K562 (cell line): ENCODE measurements around the gene RNF213. TPM values are rescaled to one million over a fixed set of nuclear protein-coding genes. Genes with fewer than 3 reads are reported as not detected.

ENCODE experiments used
- ATAC-seq: fragments of 200-7000 bp; cut with Tn5 transposase; 3 replicates; pipeline ENCODE4 v1.9.1; 2020; ENCODE audit warnings: moderate library complexity
- BruUV-seq: library from RNA; stranded (reverse); fragments of 400-500 nt; replicated peaks from 2 replicates; lab custom pipeline; 2021; lab: Mats Ljungman, UMichigan
- CTCF ChIA-PET: fragments of 300-600 bp; formaldehyde crosslinking; extraction: SDS; loops from one replicate; lab custom pipeline; 2021; ENCODE audit warnings: low intra/inter-chr PET ratio; lab: Yijun Ruan, JAX
- POLR2A ChIA-PET: fragments of 300-600, 350-650 bp; sonication (Branson Sonifier 250); formaldehyde crosslinking; extraction: SDS; loops from one replicate; lab custom pipeline; 2021; ENCODE audit warnings: antibody characterized with exemption, inconsistent platforms; lab: Yijun Ruan, JAX
- DNase-seq, 4 experiments: peaks; one replicate each; pipeline versions ENCODE4 v3.0.0 to v3.0.0-alpha.2; 2011 to 2018; ENCODE audit warnings: low spot score in 3 of 4, mixed read lengths in 3 of 4; ENCODE audit errors: extremely low read depth in 1 of 4
- FAIRE-seq: peaks from 2 replicates; lab custom pipeline; 2011; peaks lifted over from hg19 to GRCh38; lab: Jason Lieb, UNC
- H2AFZ ChIP-seq: 2 replicates; pipeline ENCODE4 v1.6.0; 2011; ENCODE audit warnings: low read depth, low read length, control low read depth, inconsistent platforms
- H3K27ac ChIP-seq: fragments of 200-600 bp; 3 replicates; pipeline ENCODE4 v1.8.0; 2011; ENCODE audit warnings: low read depth, mild to moderate bottlenecking, control low read depth, inconsistent platforms, low read length, moderate library complexity, mixed read lengths; ENCODE audit errors: extremely low read depth
- H3K27me3 ChIP-seq, 2 experiments: fragments of 300-600 bp in 1 of 2; 2 replicates in 1 of 2; 3 replicates in 1 of 2; pipeline versions ENCODE4 v1.6.0 to v1.8.0; 2011; ENCODE audit warnings: inconsistent platforms in 2 of 2, low read length in 2 of 2, mild to moderate bottlenecking in 1 of 2, mixed read lengths in 1 of 2, moderate library complexity in 1 of 2; ENCODE audit not compliant: control insufficient read depth in 2 of 2, insufficient read depth in 2 of 2
- H3K36me3 ChIP-seq: fragments of 300-600 bp; 3 replicates; pipeline ENCODE4 v1.8.0; 2011; ENCODE audit warnings: mild to moderate bottlenecking, low read length, inconsistent platforms; ENCODE audit not compliant: control insufficient read depth, insufficient read depth
- H3K4me1 ChIP-seq, 2 experiments: fragments of 200-600 bp in 1 of 2; replicated peaks in 1 of 2; 2 replicates in 1 of 2; 3 replicates in 1 of 2; pipeline versions ENCODE4 v1.5.1 to v1.8.0; 2011; ENCODE audit warnings: inconsistent platforms in 2 of 2, low read length in 2 of 2, mild to moderate bottlenecking in 1 of 2, mixed read lengths in 1 of 2, moderate library complexity in 1 of 2; ENCODE audit not compliant: control insufficient read depth in 2 of 2, insufficient read depth in 2 of 2
- H3K4me2 ChIP-seq: 2 replicates; pipeline ENCODE4 v1.6.1; 2011; ENCODE audit warnings: low read length, control low read depth, inconsistent platforms, mixed read lengths; ENCODE audit not compliant: insufficient read depth
- H3K4me3 ChIP-seq: fragments of 200-600 bp; sonication (generic), shearing (Covaris generic); 2 replicates; pipeline ENCODE4 v1.5.1; 2016; ENCODE audit warnings: control low read depth, inconsistent platforms
- H3K79me2 ChIP-seq: fragments of 200-600 bp; 3 replicates; pipeline ENCODE4 v1.8.0; 2011; ENCODE audit warnings: low read length, inconsistent platforms; ENCODE audit not compliant: control insufficient read depth, insufficient read depth
- H3K9ac ChIP-seq, 2 experiments: 2 replicates each; pipeline versions ENCODE4 v1.6.0 to v1.6.1; 2011; ENCODE audit warnings: low read depth in 2 of 2, low read length in 2 of 2, control low read depth in 1 of 2, inconsistent platforms in 1 of 2, mild to moderate bottlenecking in 1 of 2, mixed read lengths in 1 of 2; ENCODE audit not compliant: insufficient read depth in 1 of 2
- H3K9me1 ChIP-seq: one replicate; pipeline ENCODE4 v1.6.0; 2011; ENCODE audit warnings: inconsistent platforms, mild to moderate bottlenecking, low read length, moderate library complexity; ENCODE audit not compliant: control insufficient read depth, insufficient read depth
- H3K9me3 ChIP-seq: replicated peaks from 2 replicates; pipeline ENCODE4 v1.5.1; 2011; ENCODE audit warnings: low read depth, low read length, inconsistent platforms; ENCODE audit not compliant: control insufficient read depth, insufficient read depth
- H4K20me1 ChIP-seq: replicated peaks from 2 replicates; pipeline ENCODE4 v1.6.1; 2011; ENCODE audit warnings: low read length, inconsistent platforms, mixed read lengths; ENCODE audit not compliant: control insufficient read depth, insufficient read depth
- CBFA2T3 ChIP-seq: fragments of 450-650 bp; IDR thresholded peaks from 2 replicates; pipeline ENCODE4 v1.6.1; 2017
- ELF2 ChIP-seq: fragments of 250-450 bp; sonication (Bioruptor Pico); IDR thresholded peaks from 2 replicates; pipeline ENCODE4 v1.5.0; 2021; ENCODE audit warnings: mild to moderate bottlenecking
- HDAC6 ChIP-seq: IDR thresholded peaks from 2 replicates; pipeline ENCODE4 v1.6.1; 2012; ENCODE audit warnings: low read depth, mild to moderate bottlenecking, control low read depth, inconsistent platforms, low read length, moderate library complexity
- JUND ChIP-seq, 2 experiments: IDR thresholded peaks; 2 replicates in 1 of 2; 3 replicates in 1 of 2; pipeline ENCODE4 v1.6.1; 2011; ENCODE audit warnings: borderline replicate concordance in 2 of 2, low read depth in 2 of 2, low read length in 2 of 2, improper control_type of control experiment in 1 of 2, missing biosample characterization in 1 of 2, missing genetic modification characterization in 1 of 2, missing genetic modification reagents in 1 of 2
- L3MBTL2 ChIP-seq: fragments of 450-650 bp; IDR thresholded peaks from 2 replicates; pipeline ENCODE4 v1.6.1; 2016; ENCODE audit warnings: mild to moderate bottlenecking, moderate library complexity
- MECOM ChIP-seq: fragments of 250-450 bp; sonication (Bioruptor Pico); IDR thresholded peaks from 2 replicates; pipeline ENCODE4 v1.8.0; 2022; ENCODE audit warnings: inconsistent platforms
- MLLT1 ChIP-seq, 2 experiments: fragments of 450-650 bp; IDR thresholded peaks; 2 replicates each; pipeline ENCODE4 v1.6.1; 2016
- NR4A1 ChIP-seq, 2 experiments: fragments of 250-450 bp in 1 of 2; fragments of 450-650 bp in 1 of 2; sonication (Bioruptor Pico) in 1 of 2; IDR thresholded peaks; 2 replicates each; pipeline versions ENCODE4 v1.4.0 to v1.6.1; 2016 to 2020; ENCODE audit warnings: mild to moderate bottlenecking in 2 of 2, missing compliant biosample characterization in 1 of 2, missing genetic modification characterization in 1 of 2, moderate library complexity in 1 of 2
- SAFB2 ChIP-seq: fragments of 200-400 bp; formaldehyde crosslinking; IDR thresholded peaks from 2 replicates; pipeline ENCODE4 v1.6.1; 2018; ENCODE audit warnings: borderline replicate concordance, low read length, low read depth, moderate library complexity; ENCODE audit not compliant: severe bottlenecking
- U2AF1 ChIP-seq: fragments of 200-400 bp; formaldehyde crosslinking; optimal IDR thresholded peaks from 2 replicates; pipeline ENCODE3; 2017; ENCODE audit warnings: mild to moderate bottlenecking, low read depth, low read length, moderate library complexity
- YY1 ChIP-seq, 3 experiments: IDR thresholded peaks; 2 replicates each; pipeline ENCODE4 v1.6.1; 2011; ENCODE audit warnings: low read length in 2 of 3, mild to moderate bottlenecking in 2 of 3, moderate library complexity in 2 of 3, borderline replicate concordance in 1 of 3, control low read depth in 1 of 3, low read depth in 1 of 3; ENCODE audit not compliant: insufficient read depth in 3 of 3, insufficient replicate concordance in 2 of 3, control insufficient read depth in 1 of 3, insufficient read length in 1 of 3; ENCODE audit errors: extremely low read depth in 1 of 3
- ZEB2 ChIP-seq: fragments of 450-650 bp; IDR thresholded peaks from 2 replicates; pipeline ENCODE4 v1.6.1; 2016
- ZNF311 ChIP-seq: fragments of 250-450 bp; sonication (Bioruptor Pico); IDR thresholded peaks from 2 replicates; pipeline ENCODE4 v1.4.0; 2020; ENCODE audit warnings: mild to moderate bottlenecking, moderate library complexity
- ZNF354B ChIP-seq: fragments of 250-450 bp; sonication (Bioruptor Pico); IDR thresholded peaks from 2 replicates; pipeline ENCODE4 v1.4.0; 2020
- ZNF717 ChIP-seq: fragments of 250-450 bp; sonication (Bioruptor Pico); IDR thresholded peaks from 2 replicates; pipeline ENCODE4 v1.5.0; 2021
- WGBS: fragments of 100-300 bp; shearing (Covaris generic); methylation state at CpG from one replicate; pipeline ENCODE4 v1.1.6; 2016; ENCODE audit warnings: low coverage, mixed read lengths; ENCODE audit not compliant: insufficient coverage; ENCODE audit errors: missing lambda C conversion rate; 5-methylcytosine and 5-hydroxymethylcytosine counted together
- in situ Hi-C: fragments of 300-500 bp; cut with MboI; formaldehyde crosslinking; loops from 4 replicates; pipeline ENCODE4 v1.15.0; 2018; ENCODE audit warnings: inconsistent platforms, mixed read lengths
- intact Hi-C: fragments of 100-400 bp; cut with micrococcal nuclease; formaldehyde crosslinking; loops from 2 replicates; pipeline ENCODE4 v1.14.2; 2022
- polyA plus RNA-seq, 8 experiments: library from polyadenylated mRNA; depleted of rRNA in 4 of 8; stranded (reverse) in 5 of 8; unstranded in 3 of 8; fragments of >200 nt; fragmentation: Nextera tagmentation in 2 of 8; fragmentation: Illumina TruSeq in 1 of 8; extraction: Ambion mirVana in 2 of 8; extraction: Trizol in 1 of 8; gene quantifications; 2 replicates each; pipeline versions ENCODE4 v1.2.1 to v1.2.3, GENCODE V29; 2011 to 2014; ENCODE audit warnings: inconsistent platforms in 1 of 8, missing spikeins in 1 of 8
- total RNA-seq, 7 experiments: library from RNA; depleted of rRNA in 6 of 7; stranded (reverse); fragments of >200 nt in 6 of 7; fragmentation: Illumina TruSeq in 2 of 7; extraction: Trizol in 2 of 7; gene quantifications; 2 replicates each; pipeline versions ENCODE4 v1.2.1 to v1.2.3, GENCODE V29; 2011 to 2021; ENCODE audit warnings: low replicate concordance in 1 of 7
- TF ChIP-seq, protein P1 (sequence below): fragments of 200-800 bp; sonication (Bioruptor generic); IDR thresholded peaks from 2 replicates; pipeline ENCODE4 v1.6.1; 2017; ENCODE audit warnings: missing genetic modification characterization, missing compliant biosample characterization
- TF ChIP-seq, protein P2 (sequence below), 2 experiments: fragments of 250-450 bp in 1 of 2; fragments of 450-650 bp in 1 of 2; sonication (Bioruptor Pico) in 1 of 2; IDR thresholded peaks; 2 replicates each; pipeline versions ENCODE4 v1.6.1 to v1.8.0; 2016 to 2021; ENCODE audit warnings: mild to moderate bottlenecking in 2 of 2, moderate library complexity in 2 of 2, missing compliant biosample characterization in 1 of 2, missing genetic modification characterization in 1 of 2

Gene RNF213
- total and polyA plus RNA-seq, 9 of the 15 experiments (the other 6 are each of a cell fraction or from before 2014, with no cell fraction given): 5.3 to 33.6 (median 17.9) TPM

DNA sequence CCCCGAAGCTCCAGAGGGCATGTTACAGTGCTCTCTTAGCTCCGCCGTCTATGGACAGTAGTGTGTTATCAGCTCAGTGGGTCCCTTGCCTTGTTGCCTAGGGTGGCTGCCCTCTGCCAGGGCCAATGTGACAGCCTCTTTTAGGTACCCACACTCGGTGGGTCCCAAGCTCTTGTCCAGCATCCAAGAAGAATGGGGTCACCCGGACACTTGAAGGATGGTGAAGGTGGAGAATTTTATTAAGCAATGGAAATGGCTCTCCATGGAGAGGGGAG, 57.0 kb downstream of the RNF213 start:
- FAIRE-seq (no peak), DNase-seq (no peak), ATAC-seq (no peak)
- no peak overlapping the region for H2AFZ ChIP-seq
- no peak overlapping the region for H3K4me3 ChIP-seq
- in situ Hi-C loops (no loop called here), intact Hi-C loops (no loop called here)
- ChIA-PET CTCF (no interaction called here), POLR2A (interaction anchor here (0.9 to 1.0 kb wide), 2 partner anchors 11 to 133 kb away, joined by 3 to 4 read pairs; no protein-coding TSS in a partner anchor)
- peaks cover 4% of the 10 kb centered on the region; the same call in 2 of the 3 replicates for H3K79me2 ChIP-seq
- no peaks in the 10 kb centered on the region; the same call in 1 of the 2 replicates for H3K9me3 ChIP-seq
- BruUV-seq: no TSS peak
- no peak for TF ChIP-seq ELF2 (CRISPR knock-in tag)
- TF ChIP-seq HDAC6: no peak
- no peak for TF ChIP-seq YY1 (IDR thresholded peaks at IDR 0.05; ENCODE audit: borderline replicate concordance in 1 of 3, control insufficient read depth in 1 of 3, extremely low read depth in 1 of 3, insufficient read depth in 3 of 3, insufficient read length in 1 of 3, insufficient replicate concordance in 2 of 3, low read depth in 1 of 3, low read length in 2 of 3)
- TF ChIP-seq ZEB2: no peak
- TF ChIP-seq, protein P1, sequence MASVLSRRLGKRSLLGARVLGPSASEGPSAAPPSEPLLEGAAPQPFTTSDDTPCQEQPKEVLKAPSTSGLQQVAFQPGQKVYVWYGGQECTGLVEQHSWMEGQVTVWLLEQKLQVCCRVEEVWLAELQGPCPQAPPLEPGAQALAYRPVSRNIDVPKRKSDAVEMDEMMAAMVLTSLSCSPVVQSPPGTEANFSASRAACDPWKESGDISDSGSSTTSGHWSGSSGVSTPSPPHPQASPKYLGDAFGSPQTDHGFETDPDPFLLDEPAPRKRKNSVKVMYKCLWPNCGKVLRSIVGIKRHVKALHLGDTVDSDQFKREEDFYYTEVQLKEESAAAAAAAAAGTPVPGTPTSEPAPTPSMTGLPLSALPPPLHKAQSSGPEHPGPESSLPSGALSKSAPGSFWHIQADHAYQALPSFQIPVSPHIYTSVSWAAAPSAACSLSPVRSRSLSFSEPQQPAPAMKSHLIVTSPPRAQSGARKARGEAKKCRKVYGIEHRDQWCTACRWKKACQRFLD (CRISPR knock-in tag): no peak
- TF ChIP-seq ZNF311 (CRISPR knock-in tag): no peak
- TF ChIP-seq, protein P2, sequence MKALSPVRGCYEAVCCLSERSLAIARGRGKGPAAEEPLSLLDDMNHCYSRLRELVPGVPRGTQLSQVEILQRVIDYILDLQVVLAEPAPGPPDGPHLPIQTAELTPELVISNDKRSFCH (CRISPR knock-in tag; IDR thresholded peaks at IDR 0.05): no peak
- TF ChIP-seq, protein P2 (tag; IDR thresholded peaks at IDR 0.05): no peak
- TF ChIP-seq MLLT1 (IDR thresholded peaks at IDR 0.05): no peak
- TF ChIP-seq CBFA2T3: no peak
- TF ChIP-seq U2AF1: no peak
- TF ChIP-seq ZNF354B (CRISPR knock-in tag): no peak
- no peak for TF ChIP-seq NR4A1 (CRISPR knock-in tag; IDR thresholded peaks at IDR 0.05)
- TF ChIP-seq NR4A1 (tag; IDR thresholded peaks at IDR 0.05): no peak
- no peak for TF ChIP-seq SAFB2
- no peak for TF ChIP-seq ZNF717 (CRISPR knock-in tag)
- TF ChIP-seq L3MBTL2: no peak
- no peak for TF ChIP-seq MECOM
- TF ChIP-seq JUND (IDR thresholded peaks at IDR 0.05; ENCODE audit: borderline replicate concordance, low read depth, low read length): no peak
- no peak for TF ChIP-seq JUND (tag; IDR thresholded peaks at IDR 0.05; ENCODE audit: borderline replicate concordance, low read depth, low read length)
- H3K4me2 ChIP-seq: no peak overlapping the region
- H3K27ac ChIP-seq: no peak overlapping the region
- H3K9me1 ChIP-seq: no peaks in the 10 kb centered on the region
- no peaks in the 10 kb centered on the region for H3K27me3 ChIP-seq
- 91% methylated on average over 5 of the region's 5 CpGs for WGBS
- H3K4me1 ChIP-seq: peaks cover 3 to 6% of the 10 kb centered on the region in 2 experiments; a peak in 3 of 5 replicates
- H4K20me1 ChIP-seq: no peaks in the 10 kb centered on the region
- no peak overlapping the region for H3K9ac ChIP-seq
- H3K36me3 ChIP-seq: peaks cover 51% of the 10 kb centered on the region; the same call in 1 of the 3 replicates
